ENCODE data around the gene TNC. TPM values are rescaled to one million over a fixed set of nuclear protein-coding genes. Genes with fewer than 3 reads are reported as not detected.

The TNC gene
- polyA plus RNA-seq, 1 of the 3 experiments (the other 2 are of a cell fraction) = 805 TPM

GRCh38 chr9:115116421-115117284 lies 1.3 kb downstream of the TNC start:
- Histone ChIP-seq H3K36me3 (replicated peaks in 1 of 2; ENCODE audit: control insufficient read depth in 1 of 2, insufficient read depth in 2 of 2, low read length in 1 of 2) (peaks cover 30 to 33% of the 10 kb centered on the region in 2 experiments), H3K27me3 (ENCODE audit: insufficient read depth) (no peaks in the 10 kb centered on the region), H3K27ac (ENCODE audit: low read depth in 2 of 2, low read length in 1 of 2) (peak overlapping the region; percentile 87 to 92; a peak in 3 of 4 replicates), H3K9ac (peak overlapping the region; percentile 89), H3K9me3 (no peaks in the 10 kb centered on the region), H4K20me1 (ENCODE audit: insufficient read depth) (no peaks in the 10 kb centered on the region; the same call in 1 of the 2 replicates), H2AFZ (ENCODE audit: low read depth) (no peak overlapping the region), H3F3A (replicated peaks; ENCODE audit: insufficient read depth) (peaks cover 63% of the 10 kb centered on the region), H3K79me2 (ENCODE audit: insufficient read depth) (peaks cover 62% of the 10 kb centered on the region), H3K4me2 (peak overlapping the region; percentile 76), H3K4me3 (ENCODE audit: low read depth in 2 of 2, low read length in 1 of 2) (peak overlapping the region; percentile 70 to 83), H3K9me2 (no peaks in the 10 kb centered on the region), H3K4me1 (ENCODE audit: control insufficient read depth in 1 of 2, insufficient read depth in 2 of 2, low read depth in 1 of 2, low read length in 1 of 2) (peaks cover 10 to 20% of the 10 kb centered on the region in 2 experiments; a peak in 3 of 4 replicates)
- DNase-seq = no peak
- ChIA-PET CTCF (interaction anchor here (1.1 kb wide), 1 partner anchor 14 kb away, joined by 3 read pairs; no protein-coding TSS in a partner anchor), POLR2A (no interaction called here)
- no peak for TF ChIP-seq MAX (IDR thresholded peaks at IDR 0.05; ENCODE audit: low read depth)
- TF ChIP-seq NFIC (IDR thresholded peaks at IDR 0.05; ENCODE audit: borderline replicate concordance) = peak; percentile 33; the same call in 1 of the 2 replicates
- WGBS (ENCODE audit: low lambda C conversion rate) = 42% methylated on average over 8 of the region's 8 CpGs

- ChIA-PET POLR2A (no interaction called here), CTCF (interaction anchor here (1.1 kb wide), 1 partner anchor 13 kb away, joined by 3 read pairs; no protein-coding TSS in a partner anchor)
- Histone ChIP-seq H2AFZ (ENCODE audit: low read depth) (no peak overlapping the region), H3K4me3 (ENCODE audit: low read depth in 2 of 2, low read length in 1 of 2) (peak overlapping the region; percentile 70 to 83; a peak in 3 of 4 replicates), H3K27ac (ENCODE audit: low read depth in 2 of 2, low read length in 1 of 2) (peak overlapping the region; percentile 87 to 92), H3K36me3 (replicated peaks in 1 of 2; ENCODE audit: control insufficient read depth in 1 of 2, insufficient read depth in 2 of 2, low read length in 1 of 2) (peaks cover 31 to 37% of the 10 kb centered on the region in 2 experiments), H3F3A (replicated peaks; ENCODE audit: insufficient read depth) (peaks cover 63% of the 10 kb centered on the region), H3K27me3 (ENCODE audit: insufficient read depth) (no peaks in the 10 kb centered on the region), H3K4me2 (peak overlapping the region; percentile 76), H4K20me1 (ENCODE audit: insufficient read depth) (no peaks in the 10 kb centered on the region; the same call in 1 of the 2 replicates), H3K9me3 (no peaks in the 10 kb centered on the region), H3K4me1 (ENCODE audit: control insufficient read depth in 1 of 2, insufficient read depth in 2 of 2, low read depth in 1 of 2, low read length in 1 of 2) (peaks cover 10 to 20% of the 10 kb centered on the region in 2 experiments; a peak in 3 of 4 replicates), H3K9ac (peak overlapping the region; percentile 89), H3K79me2 (ENCODE audit: insufficient read depth) (peaks cover 70% of the 10 kb centered on the region), H3K9me2 (no peaks in the 10 kb centered on the region)
- WGBS (ENCODE audit: low lambda C conversion rate) = 2% methylated on average over 1 of the region's 1 CpG
- no peak for DNase-seq
- TF ChIP-seq MEF2A (IDR thresholded peaks at IDR 0.05; ENCODE audit: borderline replicate concordance, low read depth) = 0 out of 2 replicates have a peak, but pooled peaks have one; percentile 12
- TF ChIP-seq PBX3 (IDR thresholded peaks at IDR 0.05) = peak; percentile 84
- TF ChIP-seq RAD21 (IDR thresholded peaks at IDR 0.05; ENCODE audit: low read length) = no peak
- no peak for TF ChIP-seq TAF1 (IDR thresholded peaks at IDR 0.05; ENCODE audit: borderline replicate concordance, low read depth, low read length)
- no peak for TF ChIP-seq REST (IDR thresholded peaks at IDR 0.05; ENCODE audit: low read depth, low read length)
- TF ChIP-seq TCF12 (IDR thresholded peaks at IDR 0.05) = peak; percentile 79
- peak in 1 of 2 experiments; percentile 79; a peak in 1 of 4 replicates for TF ChIP-seq EP300 (IDR thresholded peaks at IDR 0.05; ENCODE audit: borderline replicate concordance in 1 of 2, low read depth in 1 of 2, low read length in 1 of 2)
- TF ChIP-seq USF2 (IDR thresholded peaks at IDR 0.05; ENCODE audit: borderline replicate concordance, low read depth, low read length) = no peak
- no peak for TF ChIP-seq FOXM1 (IDR thresholded peaks at IDR 0.05; ENCODE audit: low read depth)
- peak; percentile 70 for TF ChIP-seq JUND (IDR thresholded peaks at IDR 0.05)
- TF ChIP-seq POLR2AphosphoS5 (IDR thresholded peaks at IDR 0.05; ENCODE audit: low read depth, low read length) = peak; percentile 45; the same call in 1 of the 2 replicates
- no peak for TF ChIP-seq MAX (IDR thresholded peaks at IDR 0.05; ENCODE audit: low read depth)
- TF ChIP-seq YY1 (IDR thresholded peaks at IDR 0.05; ENCODE audit: low read depth) = no peak
- TF ChIP-seq CHD2 (IDR thresholded peaks at IDR 0.05; ENCODE audit: low read length, partially characterized antibody) = no peak
- TF ChIP-seq EZH2phosphoT487 (IDR thresholded peaks at IDR 0.05; ENCODE audit: borderline replicate concordance, low read depth) = no peak
- TF ChIP-seq RCOR1 (IDR thresholded peaks at IDR 0.05; ENCODE audit: low read length) = no peak
- TF ChIP-seq MXI1 (IDR thresholded peaks at IDR 0.05; ENCODE audit: low read depth, low read length) = no peak
- TF ChIP-seq RFX5 (IDR thresholded peaks at IDR 0.05; ENCODE audit: low read length) = no peak
- TF ChIP-seq SMC3 (IDR thresholded peaks at IDR 0.05; ENCODE audit: low read depth, low read length) = no peak
- no peak for TF ChIP-seq ELF1 (IDR thresholded peaks at IDR 0.05)
These were observed 2.0 kb downstream of the TNC start for GRCh38 chr9:115115924-115116323.

Data from SK-N-SH (cell line).